H1 (cell line): ENCODE data around the gene CTSC. TPM values are rescaled to one million over a fixed set of nuclear protein-coding genes. Genes with fewer than 3 reads are reported as not detected.

Experiments used
- CTCF ChIA-PET: fragments of 300-600 bp; sonication (Branson Sonifier 250); formaldehyde crosslinking; loops from one replicate; lab custom pipeline; 2021; ENCODE audit not compliant: partially characterized antibody; lab: Charles Lee
- POLR2A ChIA-PET: fragments of 300-600 bp; sonication (Branson Sonifier 250); formaldehyde crosslinking; loops from one replicate; lab custom pipeline; 2021; ENCODE audit warnings: inconsistent platforms; ENCODE audit not compliant: partially characterized antibody; lab: Charles Lee
- DNase-seq, 2 experiments: peaks; one replicate each; pipeline versions ENCODE4 v3.0.0 to v3.0.0-alpha.2; 2010 to 2022; ENCODE audit warnings: low spot score in 2 of 2, low read depth in 1 of 2, mixed read lengths in 1 of 2
- FAIRE-seq: peaks from 2 replicates; lab custom pipeline; 2011; peaks lifted over from hg19 to GRCh38; lab: Jason Lieb, UNC
- H2AFZ ChIP-seq: 2 replicates; pipeline ENCODE4 v1.8.1; 2012; ENCODE audit warnings: low read length, inconsistent platforms
- H2AK5ac ChIP-seq: 2 replicates; pipeline ENCODE4 v1.6.1; 2013; ENCODE audit warnings: low read depth, low read length
- H2BK120ac ChIP-seq: replicated peaks from 2 replicates; pipeline ENCODE3; 2013; ENCODE audit warnings: low read depth, low read length, inconsistent platforms
- H2BK12ac ChIP-seq: 2 replicates; pipeline ENCODE4 v1.6.1; 2013; ENCODE audit warnings: low read depth, low read length
- H2BK15ac ChIP-seq: 2 replicates; pipeline ENCODE4 v1.6.1; 2013; ENCODE audit warnings: low read length
- H2BK20ac ChIP-seq: 2 replicates; pipeline ENCODE4 v1.6.1; 2013; ENCODE audit warnings: low read length
- H2BK5ac ChIP-seq: 2 replicates; pipeline ENCODE4 v1.6.1; 2013; ENCODE audit warnings: low read depth, low read length
- H3K14ac ChIP-seq: 2 replicates; pipeline ENCODE4 v1.6.1; 2013; ENCODE audit warnings: inconsistent platforms; ENCODE audit not compliant: insufficient read length
- H3K18ac ChIP-seq: 2 replicates; pipeline ENCODE4 v1.6.1; 2013; ENCODE audit warnings: low read length; ENCODE audit errors: extremely low read depth
- H3K23ac ChIP-seq: 2 replicates; pipeline ENCODE4 v1.6.1; 2013; ENCODE audit warnings: inconsistent platforms; ENCODE audit not compliant: insufficient read length
- H3K23me2 ChIP-seq: 2 replicates; pipeline ENCODE4 v1.6.1; 2013; ENCODE audit warnings: low read depth, low read length
- H3K27ac ChIP-seq: 2 replicates; pipeline ENCODE4 v1.6.1; 2011; ENCODE audit warnings: low read depth, low read length, inconsistent platforms
- H3K27me3 ChIP-seq, 4 experiments: replicated peaks in 1 of 4; 1 replicate in 1 of 4; 2 replicates in 3 of 4; pipeline versions ENCODE4 v1.6.1 to v1.8.1; 2011 to 2013; ENCODE audit warnings: low read length in 3 of 4, mild to moderate bottlenecking in 3 of 4, inconsistent platforms in 2 of 4, mixed read lengths in 2 of 4, moderate library complexity in 1 of 4; ENCODE audit not compliant: control insufficient read depth in 3 of 4, insufficient read depth in 3 of 4; ENCODE audit errors: extremely low read depth in 1 of 4
- H3K36me3 ChIP-seq, 4 experiments: 2 replicates each; pipeline versions ENCODE4 v1.6.1 to v1.8.1; 2011 to 2013; ENCODE audit warnings: mild to moderate bottlenecking in 4 of 4, low read length in 3 of 4, moderate library complexity in 2 of 4, control low read depth in 1 of 4, inconsistent platforms in 1 of 4; ENCODE audit not compliant: insufficient read depth in 4 of 4, control insufficient read depth in 2 of 4
- H3K4ac ChIP-seq: replicated peaks from 2 replicates; pipeline ENCODE3; 2013; ENCODE audit warnings: low read length, low read depth, mixed read lengths, inconsistent platforms; ENCODE audit not compliant: insufficient read length
- H3K4me1 ChIP-seq, 4 experiments: replicated peaks in 1 of 4; 1 replicate in 1 of 4; 2 replicates in 3 of 4; pipeline versions ENCODE4 v1.6.1 to v1.8.1; 2011 to 2013; ENCODE audit warnings: low read length in 3 of 4, inconsistent platforms in 2 of 4, mixed read lengths in 1 of 4; ENCODE audit not compliant: insufficient read depth in 4 of 4, control insufficient read depth in 3 of 4
- H3K4me2 ChIP-seq, 2 experiments: 2 replicates each; pipeline versions ENCODE4 v1.6.1 to v1.8.1; 2011 to 2013; ENCODE audit warnings: low read depth in 2 of 2, low read length in 2 of 2, control low read depth in 1 of 2, inconsistent platforms in 1 of 2, mild to moderate bottlenecking in 1 of 2; ENCODE audit not compliant: insufficient read depth in 1 of 2
- H3K4me3 ChIP-seq, 4 experiments: fragments of 200-600, 300-600 bp in 1 of 4; sonication (generic), shearing (Covaris generic), sonication (Bioruptor Twin) in 1 of 4; 2 replicates each; pipeline versions ENCODE4 v1.5.1 to v1.8.1; 2011 to 2016; ENCODE audit warnings: low read length in 4 of 4, low read depth in 3 of 4, control low read depth in 2 of 4, inconsistent platforms in 2 of 4, mild to moderate bottlenecking in 2 of 4, mixed read lengths in 1 of 4, moderate library complexity in 1 of 4; ENCODE audit not compliant: insufficient read depth in 2 of 4; ENCODE audit errors: extremely low read depth in 1 of 4
- H3K56ac ChIP-seq: replicated peaks from 2 replicates; pipeline ENCODE3; 2013; ENCODE audit warnings: low read depth, mild to moderate bottlenecking, mixed read lengths, low read length, inconsistent platforms; ENCODE audit not compliant: insufficient read length
- H3K79me1 ChIP-seq: 2 replicates; pipeline ENCODE4 v1.6.1; 2013; ENCODE audit warnings: low read depth, low read length, control low read depth
- H3K79me2 ChIP-seq, 2 experiments: 2 replicates each; pipeline versions ENCODE4 v1.6.1 to v1.8.1; 2012 to 2013; ENCODE audit warnings: low read length in 2 of 2, mild to moderate bottlenecking in 2 of 2, inconsistent platforms in 1 of 2; ENCODE audit not compliant: insufficient read depth in 2 of 2, control insufficient read depth in 1 of 2
- H3K9ac ChIP-seq, 4 experiments: replicated peaks in 1 of 4; 1 replicate in 1 of 4; 2 replicates in 3 of 4; pipeline versions ENCODE4 v1.6.1 to v1.8.1; 2011 to 2013; ENCODE audit warnings: low read depth in 3 of 4, low read length in 3 of 4, control low read depth in 2 of 4, mild to moderate bottlenecking in 2 of 4, moderate library complexity in 2 of 4, inconsistent platforms in 1 of 4; ENCODE audit errors: extremely low read depth in 1 of 4
- H3K9me3 ChIP-seq, 2 experiments: 2 replicates each; pipeline versions ENCODE4 v1.6.1 to v1.8.1; 2012 to 2013; ENCODE audit warnings: mild to moderate bottlenecking in 2 of 2, moderate library complexity in 2 of 2, control low read depth in 1 of 2, inconsistent platforms in 1 of 2, low read depth in 1 of 2, low read length in 1 of 2, mixed read lengths in 1 of 2; ENCODE audit not compliant: insufficient read depth in 2 of 2
- H4K20me1 ChIP-seq, 2 experiments: replicated peaks in 1 of 2; 2 replicates each; pipeline versions ENCODE3 to v1.8.1; 2011 to 2013; ENCODE audit warnings: inconsistent platforms in 2 of 2, low read length in 2 of 2, mild to moderate bottlenecking in 1 of 2; ENCODE audit not compliant: insufficient read depth in 2 of 2, control insufficient read depth in 1 of 2
- H4K5ac ChIP-seq: 2 replicates; pipeline ENCODE4 v1.6.1; 2013; ENCODE audit warnings: low read length, low read depth, mixed read lengths, inconsistent platforms; ENCODE audit not compliant: insufficient read length
- H4K8ac ChIP-seq: 2 replicates; pipeline ENCODE4 v1.8.0; 2013; ENCODE audit warnings: mild to moderate bottlenecking, moderate library complexity, low read length, inconsistent platforms; ENCODE audit not compliant: insufficient read depth; ENCODE audit errors: extremely low read depth
- H4K91ac ChIP-seq: replicated peaks from 2 replicates; pipeline ENCODE3; 2013; ENCODE audit warnings: low read length, mixed read lengths, inconsistent platforms; ENCODE audit not compliant: insufficient read length
- CREB1 ChIP-seq: IDR thresholded peaks from 2 replicates; pipeline ENCODE4 v1.6.1; 2012; ENCODE audit warnings: inconsistent platforms
- CTBP2 ChIP-seq: IDR thresholded peaks from 2 replicates; pipeline ENCODE4 v1.7.0; 2011; ENCODE audit warnings: borderline replicate concordance, mild to moderate bottlenecking, moderate library complexity, mixed read lengths, low read length; ENCODE audit not compliant: insufficient read depth, insufficient read length
- HDAC2 ChIP-seq, 2 experiments: fragments of 300-600 bp in 1 of 2; sonication (generic) in 1 of 2; IDR thresholded peaks; 2 replicates each; pipeline ENCODE4 v1.6.1; 2011 to 2012; ENCODE audit warnings: low read depth in 2 of 2, low read length in 2 of 2, mild to moderate bottlenecking in 2 of 2, moderate library complexity in 2 of 2, borderline replicate concordance in 1 of 2, inconsistent platforms in 1 of 2
- KDM1A ChIP-seq: fragments of 200-600, 300-600 bp; sonication (generic); IDR thresholded peaks from 2 replicates; pipeline ENCODE4 v1.7.1; 2016; ENCODE audit warnings: mild to moderate bottlenecking, low read length, borderline replicate concordance
- NANOG ChIP-seq: IDR thresholded peaks from 2 replicates; pipeline ENCODE4 v1.6.1; 2011; ENCODE audit warnings: low read length, low read depth, mild to moderate bottlenecking, inconsistent platforms; ENCODE audit not compliant: insufficient read depth, poor library complexity, severe bottlenecking
- POU5F1 ChIP-seq: IDR thresholded peaks from 2 replicates; pipeline ENCODE4 v1.6.1; 2011; ENCODE audit warnings: low read depth, mild to moderate bottlenecking, low read length, moderate library complexity
- RXRA ChIP-seq: IDR thresholded peaks from 2 replicates; pipeline ENCODE4 v1.6.1; 2011; ENCODE audit warnings: low read depth, mild to moderate bottlenecking, low read length, moderate library complexity; ENCODE audit not compliant: insufficient read depth
- SAP30 ChIP-seq: fragments of 300-600 bp; sonication (generic); IDR thresholded peaks from 2 replicates; pipeline ENCODE4 v1.7.1; 2012; ENCODE audit warnings: low read length, moderate library complexity, mild to moderate bottlenecking, inconsistent platforms; ENCODE audit not compliant: insufficient read depth, insufficient replicate concordance
- SRF ChIP-seq: IDR thresholded peaks from 2 replicates; pipeline ENCODE4 v1.6.1; 2011; ENCODE audit warnings: mild to moderate bottlenecking, low read depth, low read length, moderate library complexity
- TCF12 ChIP-seq: IDR thresholded peaks from 2 replicates; pipeline ENCODE4 v1.6.1; 2011; ENCODE audit warnings: low read depth, mild to moderate bottlenecking, low read length
- WGBS, 2 experiments: shearing (Covaris generic) in 1 of 2; methylation state at CpG; one replicate each; pipeline versions ENCODE4 v1.1.6 to v1.1.7; 2013 to 2015; ENCODE audit warnings: low lambda C conversion rate in 2 of 2, mixed read lengths in 2 of 2, inconsistent platforms in 1 of 2, low coverage in 1 of 2, missing lambda C conversion rate in 1 of 2; ENCODE audit not compliant: insufficient replicate concordance in 2 of 2, insufficient coverage in 1 of 2, insufficient read length in 1 of 2; ENCODE audit errors: extremely low coverage in 1 of 2, missing lambda C conversion rate in 1 of 2; 5-methylcytosine and 5-hydroxymethylcytosine counted together
- polyA plus RNA-seq, 7 experiments: library from polyadenylated mRNA; depleted of rRNA in 3 of 7; stranded (reverse) in 5 of 7; unstranded in 2 of 7; fragments of >200 nt in 5 of 7; fragments of 200-250 nt in 2 of 7; gene quantifications; 1 replicate in 5 of 7; 2 replicates in 1 of 7; 4 replicates in 1 of 7; pipeline versions ENCODE4 v1.2.1 to v1.2.3, GENCODE V29; 2011 to 2013; ENCODE audit warnings: missing spikeins in 2 of 7, mixed read lengths in 2 of 7
- total RNA-seq: library from RNA; stranded (reverse); fragmentation: NEBNext Ultra II Directional; extraction: Animal tissue kit (Norgen Biotek cat#: 25700); gene quantifications from 2 replicates; pipeline ENCODE4 v1.2.1, GENCODE V29; 2021
- TF ChIP-seq, protein P1 (sequence below): IDR thresholded peaks from 2 replicates; pipeline ENCODE4 v1.6.1; 2012; ENCODE audit warnings: inconsistent platforms

CTSC gene
- total and polyA plus RNA-seq, 2 of the 8 experiments (the other 6 are each of a cell fraction or from before 2014, with no cell fraction given), result 347 to 369 TPM

DNA sequence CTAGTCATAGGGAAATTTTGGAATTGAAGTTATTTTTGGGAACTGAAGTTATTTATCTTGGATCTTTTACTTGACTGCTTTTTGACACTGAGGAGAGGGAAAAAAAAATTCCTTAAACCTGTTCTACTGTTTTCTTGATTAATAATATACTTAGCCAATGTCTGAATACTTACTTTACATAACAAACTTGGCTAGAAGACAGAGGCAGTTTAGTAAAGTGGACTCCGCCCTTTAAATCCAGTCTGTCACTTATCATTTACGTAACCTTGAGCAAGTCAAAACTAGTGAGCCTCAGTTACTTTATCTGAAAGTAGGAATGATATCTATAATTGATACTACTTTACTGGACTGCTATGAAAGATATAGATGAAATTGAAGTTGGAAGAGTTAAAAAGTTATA is 19.5 kb downstream of the CTSC start:
- CTCF ChIA-PET, result interaction anchor here (1.0 kb wide), 1 partner anchor 27 kb away, joined by 3 read pairs; no protein-coding TSS in a partner anchor
- Histone ChIP-seq H3K9ac (no peak overlapping the region), H3K23me2 (no peaks in the 10 kb centered on the region), H2BK12ac (no peak overlapping the region), H4K20me1 (peaks cover 0 to 3% of the 10 kb centered on the region in 2 experiments), H3K56ac (no peak overlapping the region), H4K91ac (no peak overlapping the region), H3K79me2 (peaks cover 8 to 92% of the 10 kb centered on the region in 2 experiments), H2BK15ac (no peak overlapping the region), H3K4me3 (no peak overlapping the region), H3K9me3 (no peaks in the 10 kb centered on the region), H4K8ac (no peak overlapping the region), H2BK120ac (no peak overlapping the region), H2AK5ac (no peak overlapping the region), H3K23ac (no peak overlapping the region), H2AFZ (no peak overlapping the region), H3K36me3 (peaks cover 3 to 45% (median 17%) of the 10 kb centered on the region in 4 experiments; a peak in 6 of 8 replicates), H3K4me1 (peaks cover 0 to 9% (median 2%) of the 10 kb centered on the region in 4 experiments; a peak in 3 of 7 replicates), H4K5ac (no peak overlapping the region), H3K79me1 (peaks cover 3% of the 10 kb centered on the region; the same call in 1 of the 2 replicates), H3K4ac (no peak overlapping the region), H2BK20ac (no peak overlapping the region), H3K18ac (no peak overlapping the region), H3K14ac (no peak overlapping the region), H2BK5ac (no peak overlapping the region), H3K4me2 (no peak overlapping the region), H3K27me3 (no peaks in the 10 kb centered on the region), H3K27ac (no peak overlapping the region)
- POLR2A ChIA-PET, result interaction anchor here (1.3 to 13.8 kb wide), 5 partner anchors 8 to 216 kb away, joined by 4 to 129 read pairs (median 18); partner anchors contain the start of gene CTSC
- FAIRE-seq (no peak), DNase-seq (no peak)
- 100% methylated on average over 2 of the region's 2 CpGs; no CpG with 5 or more reads in 1 of the 2 experiments for WGBS, 2 experiments
- no peak for TF ChIP-seq TCF12
- TF ChIP-seq SAP30, result no peak
- TF ChIP-seq RXRA, result no peak
- no peak for TF ChIP-seq SRF
- TF ChIP-seq, protein P1, sequence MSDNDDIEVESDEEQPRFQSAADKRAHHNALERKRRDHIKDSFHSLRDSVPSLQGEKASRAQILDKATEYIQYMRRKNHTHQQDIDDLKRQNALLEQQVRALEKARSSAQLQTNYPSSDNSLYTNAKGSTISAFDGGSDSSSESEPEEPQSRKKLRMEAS, result no peak
- no peak for TF ChIP-seq POU5F1
- no peak for TF ChIP-seq KDM1A
- no peak for TF ChIP-seq HDAC2 (IDR thresholded peaks at IDR 0.05; ENCODE audit: borderline replicate concordance in 1 of 2, low read depth in 2 of 2, low read length in 2 of 2)
- no peak for TF ChIP-seq CTBP2
- TF ChIP-seq CREB1, result no peak
- no peak for TF ChIP-seq NANOG
